Islet of Langerhans (tissue), 1 donor: Measurements from ENCODE around the gene EEF1AKMT1.
"Not testable (repeated sequence)": the region's sequence is repeated elsewhere in the genome, so short reads cannot be mapped to it uniquely, and the experiment has no call there.

Source experiments
- FAIRE-seq: peaks from one replicate; lab custom pipeline; 2011; peaks lifted over from hg19 to GRCh38; lab: Jason Lieb, UNC

Gene EEF1AKMT1

GRCh38 chr13:20776751-20777150, 3.0 kb upstream of the EEF1AKMT1 start:
- no peak for FAIRE-seq

DNA sequence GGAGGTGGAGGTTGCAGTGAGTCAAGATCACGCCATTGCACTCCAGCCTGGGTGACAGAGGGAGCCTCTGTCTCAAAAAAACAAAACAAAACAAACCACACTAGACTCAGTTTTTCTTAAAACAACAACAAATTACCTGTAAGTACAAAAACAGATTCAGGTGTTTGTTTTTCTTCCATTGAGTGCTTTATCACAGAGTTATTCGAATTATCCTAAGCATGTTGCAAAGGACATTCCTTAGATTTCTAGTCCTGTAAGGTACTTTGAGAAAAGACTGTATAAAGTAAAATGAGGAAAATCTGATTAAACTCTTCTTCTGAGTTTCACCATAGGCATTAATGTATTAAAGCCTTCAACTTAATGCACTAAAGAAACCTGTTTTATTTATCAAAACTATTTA, 2.2 kb upstream of the EEF1AKMT1 start:
- FAIRE-seq = no peak

GRCh38 chr13:20774746-20775145, 985 bp upstream of the EEF1AKMT1 start:
- no peak for FAIRE-seq

GRCh38 chr13:20772401-20773131, 1.2 kb downstream of the EEF1AKMT1 start:
- FAIRE-seq = no peak

DNA sequence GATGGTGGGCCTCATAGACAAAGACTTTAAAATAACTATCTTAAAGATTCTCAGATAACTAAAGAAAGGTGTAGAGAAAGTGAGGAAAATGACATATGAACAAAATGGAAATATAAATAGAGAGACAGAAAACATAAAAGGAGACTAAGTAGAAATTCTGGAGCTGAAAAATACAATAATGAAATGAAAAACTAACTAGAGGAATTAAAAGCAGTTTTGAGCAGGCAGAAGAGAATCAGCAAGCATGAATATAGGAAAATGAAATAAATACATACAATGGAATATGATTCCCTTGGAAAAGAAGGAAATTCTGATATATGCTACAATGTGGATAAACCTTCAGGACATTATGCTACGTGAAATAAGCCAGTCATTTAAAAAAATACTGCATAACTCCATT, 3.9 kb downstream of the EEF1AKMT1 start:
- no peak for FAIRE-seq

GRCh38 chr13:20769091-20769490, 4.7 kb downstream of the EEF1AKMT1 start:
- no peak for FAIRE-seq

DNA sequence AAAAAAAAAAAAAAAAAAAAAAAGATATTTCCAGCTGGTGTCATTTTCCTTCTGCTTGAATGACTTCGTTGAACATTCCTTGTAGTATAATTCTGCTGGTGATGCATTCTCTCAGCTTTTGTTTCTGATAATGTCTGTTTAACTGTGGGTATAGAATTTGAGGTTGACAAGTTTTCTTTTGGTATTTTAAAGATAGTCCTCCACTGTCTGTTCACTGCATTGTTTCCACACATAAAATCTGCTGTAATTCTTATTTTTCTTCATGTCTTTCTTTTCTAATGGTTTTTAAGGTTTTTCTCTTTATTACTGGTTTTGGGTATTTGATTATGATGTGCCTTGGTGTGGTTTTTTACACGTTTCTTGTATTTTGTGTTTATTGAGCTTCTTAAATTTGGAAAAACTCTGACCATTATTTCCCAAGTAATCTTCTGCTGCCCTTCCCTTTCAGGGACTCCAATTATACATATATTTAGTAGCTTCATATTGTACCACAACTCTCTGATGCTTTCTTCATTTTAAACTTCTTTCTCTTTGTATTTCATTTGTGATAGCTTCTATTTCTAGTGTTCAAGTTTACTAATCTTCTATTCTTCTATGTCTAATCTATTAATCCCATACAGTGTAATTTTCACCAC, 6.3 kb downstream of the EEF1AKMT1 start:
- no peak for FAIRE-seq

- no peak for FAIRE-seq
Measured at GRCh38 chr13:20760872-20761271, 12.9 kb downstream of the EEF1AKMT1 start.

GRCh38 chr13:20754009-20754408, 19.8 kb downstream of the EEF1AKMT1 start:
- no peak for FAIRE-seq

- no peak for FAIRE-seq
Measured at GRCh38 chr13:20749377-20749776, 24.4 kb downstream of the EEF1AKMT1 start.

DNA sequence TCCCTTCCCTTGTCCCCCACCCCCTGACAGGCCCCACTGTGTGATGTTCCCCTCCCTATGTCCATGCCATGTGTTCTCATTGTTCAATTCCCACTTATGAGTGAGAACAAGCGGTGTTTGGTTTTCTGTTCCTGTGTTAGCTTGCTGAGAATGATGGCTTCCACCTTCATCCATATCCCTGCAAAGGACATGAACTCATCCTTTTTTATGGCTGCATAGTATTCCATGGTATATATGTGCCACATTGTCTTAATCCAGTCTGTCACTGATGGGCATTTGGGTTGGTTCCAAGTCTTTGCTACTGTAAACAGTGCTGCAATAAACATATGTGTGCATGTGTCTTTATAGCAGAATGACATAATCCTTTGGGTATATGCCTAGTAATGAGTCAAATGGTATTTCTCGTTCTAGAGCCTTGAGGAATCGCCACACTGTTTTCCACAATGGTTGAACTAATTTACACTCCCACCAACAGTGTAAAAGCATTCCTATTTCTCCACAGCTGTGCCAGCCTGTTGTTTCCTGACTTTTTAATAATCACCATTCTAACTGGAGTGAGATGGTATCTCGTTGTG, 29.8 kb downstream of the EEF1AKMT1 start:
- FAIRE-seq = not testable (repeated sequence)

- FAIRE-seq = no peak
Measured at GRCh38 chr13:20740021-20740420, 33.7 kb downstream of the EEF1AKMT1 start.

DNA sequence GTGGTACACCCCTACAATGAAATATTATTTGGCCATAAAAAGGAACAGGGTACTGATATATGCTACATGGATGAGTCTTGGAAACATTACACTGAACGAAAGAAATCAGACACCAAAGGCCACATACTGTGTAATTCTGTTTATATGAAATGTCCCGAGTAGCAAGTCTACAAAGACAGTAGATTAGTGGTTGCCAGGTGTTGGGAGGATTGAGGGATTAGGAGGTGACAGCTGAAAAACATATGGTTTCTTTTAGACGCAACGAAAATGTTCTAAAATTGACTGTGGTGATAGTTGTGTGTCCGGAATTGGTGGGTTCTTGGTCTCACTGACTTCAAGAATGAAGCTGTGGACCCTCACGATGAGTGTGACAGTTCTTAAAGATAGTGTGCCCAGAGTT, 35.1 kb downstream of the EEF1AKMT1 start:
- FAIRE-seq = no peak

DNA sequence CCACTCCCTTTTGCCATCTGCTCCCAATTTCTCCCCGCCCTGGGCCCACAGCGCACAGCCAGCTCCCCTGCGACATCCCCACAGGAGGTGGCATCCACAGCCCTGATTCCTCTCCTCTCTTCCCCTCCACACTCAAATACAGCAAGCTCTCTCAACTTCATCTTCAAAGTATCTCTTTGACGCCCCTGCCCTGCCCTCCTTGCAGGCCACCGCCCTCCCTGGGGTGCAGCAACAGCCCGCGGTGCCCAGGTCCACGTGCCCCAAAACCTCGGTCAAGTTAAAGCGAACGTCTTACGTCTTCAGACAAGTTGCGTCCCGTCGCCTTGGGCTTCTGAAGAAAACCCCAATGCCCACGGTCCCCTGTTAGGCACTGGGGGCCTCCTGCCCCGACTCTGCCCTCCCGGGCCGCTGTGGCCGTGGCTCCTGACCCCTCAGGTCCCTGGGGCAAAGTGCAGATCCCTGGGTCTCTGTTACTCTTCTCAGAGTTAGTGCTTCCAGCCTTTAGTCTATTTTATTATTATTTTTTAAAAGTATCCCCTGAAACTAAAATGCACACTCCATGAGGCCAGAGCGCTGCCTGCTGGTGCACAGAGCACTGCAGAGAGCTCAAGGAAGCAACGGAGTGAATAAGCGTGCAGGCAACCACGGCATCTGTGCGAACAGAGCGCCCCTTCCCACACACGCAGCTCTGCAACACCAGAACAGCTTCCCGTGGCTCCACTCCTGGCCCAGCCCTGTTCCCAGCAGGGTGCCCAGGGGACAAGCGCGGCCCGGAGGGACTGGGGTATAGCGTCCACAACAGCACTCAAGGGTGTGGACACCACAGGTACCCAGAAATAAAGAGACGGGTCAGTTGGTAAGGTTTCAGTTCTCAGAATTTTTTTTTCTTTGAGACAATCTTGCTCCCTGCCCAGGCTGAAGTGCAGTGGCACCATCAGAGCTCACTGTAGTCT, 43.9 kb downstream of the EEF1AKMT1 start:
- FAIRE-seq = no peak

- no peak for FAIRE-seq
Measured at GRCh38 chr13:20728579-20729311, 45.0 kb downstream of the EEF1AKMT1 start.

GRCh38 chr13:20727856-20728255, 45.9 kb downstream of the EEF1AKMT1 start:
- no peak for FAIRE-seq

- no peak for FAIRE-seq
Measured at GRCh38 chr13:20721454-20722357, 52.1 kb downstream of the EEF1AKMT1 start.

DNA sequence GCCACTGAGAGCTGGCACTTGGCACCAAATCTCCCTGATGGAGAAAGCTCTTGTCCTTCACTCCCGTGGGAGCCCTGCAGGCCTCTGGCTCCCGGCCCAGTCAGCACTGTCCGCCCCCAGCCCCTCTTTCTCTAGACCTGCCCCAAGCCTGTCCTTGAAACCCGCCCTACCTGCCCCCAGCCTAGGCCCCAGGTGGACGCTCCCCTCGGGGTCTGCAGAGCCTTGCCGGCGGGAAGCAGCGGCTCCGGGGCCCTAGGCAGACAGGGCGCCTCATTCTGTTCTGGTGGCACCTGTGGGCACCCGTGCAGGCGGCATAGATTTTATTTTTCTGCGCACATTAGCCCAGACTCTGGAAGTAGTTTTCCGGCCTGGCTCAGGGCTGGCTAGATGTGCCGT, 52.7 kb downstream of the EEF1AKMT1 start:
- FAIRE-seq = no peak

- no peak for FAIRE-seq
Measured at GRCh38 chr13:20720499-20720898, 53.3 kb downstream of the EEF1AKMT1 start.

- no peak for FAIRE-seq
Measured at GRCh38 chr13:20719783-20720182, 54.0 kb downstream of the EEF1AKMT1 start.
